ENCODE data around the gene CHST12.
"Not testable (repeated sequence)": the region's sequence is repeated elsewhere in the genome, so short reads cannot be mapped to it uniquely, and the experiment has no call there.

The CHST12 gene

GRCh38 chr7:2373124-2373556, 30.3 kb upstream of the CHST12 start:
- DNase-seq (ENCODE audit: low spot score), result no peak
- TF ChIP-seq CTCF (IDR thresholded peaks at IDR 0.05; ENCODE audit: extremely low read depth, missing control alignments), result no peak

GRCh38 chr7:2373646-2374045, 29.8 kb upstream of the CHST12 start:
- no peak for TF ChIP-seq CTCF (IDR thresholded peaks at IDR 0.05; ENCODE audit: extremely low read depth, missing control alignments)
- no peak for DNase-seq (ENCODE audit: low spot score)

DNA sequence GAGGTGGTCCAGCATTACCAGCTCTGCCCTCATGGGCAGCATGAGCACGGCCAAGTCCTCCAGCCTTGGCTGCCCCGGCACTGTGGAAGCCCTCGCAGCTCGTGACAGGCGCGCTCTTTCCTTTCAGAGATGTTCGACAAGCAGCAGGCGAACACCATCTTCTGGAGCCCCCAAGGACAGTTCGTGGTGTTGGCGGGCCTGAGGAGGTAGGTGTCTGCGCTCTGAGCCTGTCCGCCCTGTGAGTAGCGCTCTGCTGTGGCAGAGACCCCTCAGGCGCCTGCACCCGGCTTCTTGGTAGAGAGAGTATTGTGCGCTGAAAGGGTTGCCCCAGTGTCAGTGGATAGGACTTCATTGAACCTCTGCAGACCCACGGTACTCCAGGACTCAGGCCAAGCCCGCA, 29.0 kb upstream of the CHST12 start:
- TF ChIP-seq CTCF (IDR thresholded peaks at IDR 0.05; ENCODE audit: extremely low read depth, missing control alignments), result no peak

GRCh38 chr7:2374830-2375728, 28.3 kb upstream of the CHST12 start:
- no peak for TF ChIP-seq CTCF (IDR thresholded peaks at IDR 0.05; ENCODE audit: extremely low read depth, missing control alignments)
- DNase-seq (ENCODE audit: low spot score), result no peak

More for the DNA sequence above, 29.0 kb upstream of the CHST12 start:
- DNase-seq (ENCODE audit: low spot score), result no peak

GRCh38 chr7:2376351-2377154, 26.9 kb upstream of the CHST12 start:
- no peak for TF ChIP-seq CTCF (IDR thresholded peaks at IDR 0.05; ENCODE audit: extremely low read depth, missing control alignments)
- DNase-seq (ENCODE audit: low spot score), result no peak

DNA sequence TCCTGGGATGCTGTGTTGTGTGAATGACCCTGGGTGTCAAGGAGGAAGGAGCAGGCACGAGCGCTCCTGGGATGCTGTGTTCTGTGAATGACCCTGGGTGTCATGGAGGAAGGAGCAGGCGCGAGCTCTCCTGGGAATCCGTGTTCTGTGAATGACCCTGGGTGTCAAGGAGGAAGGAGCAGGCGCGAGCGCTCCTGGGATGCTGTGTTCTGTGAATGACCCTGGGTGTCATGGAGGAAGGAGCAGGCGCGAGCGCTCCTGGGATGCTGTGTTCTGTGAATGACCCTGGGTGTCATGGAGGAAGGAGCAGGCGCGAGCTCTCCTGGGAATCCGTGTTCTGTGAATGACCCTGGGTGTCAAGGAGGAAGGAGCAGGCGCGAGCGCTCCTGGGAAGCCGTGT, 25.9 kb upstream of the CHST12 start:
- not testable (repeated sequence) for DNase-seq (ENCODE audit: low spot score)

DNA sequence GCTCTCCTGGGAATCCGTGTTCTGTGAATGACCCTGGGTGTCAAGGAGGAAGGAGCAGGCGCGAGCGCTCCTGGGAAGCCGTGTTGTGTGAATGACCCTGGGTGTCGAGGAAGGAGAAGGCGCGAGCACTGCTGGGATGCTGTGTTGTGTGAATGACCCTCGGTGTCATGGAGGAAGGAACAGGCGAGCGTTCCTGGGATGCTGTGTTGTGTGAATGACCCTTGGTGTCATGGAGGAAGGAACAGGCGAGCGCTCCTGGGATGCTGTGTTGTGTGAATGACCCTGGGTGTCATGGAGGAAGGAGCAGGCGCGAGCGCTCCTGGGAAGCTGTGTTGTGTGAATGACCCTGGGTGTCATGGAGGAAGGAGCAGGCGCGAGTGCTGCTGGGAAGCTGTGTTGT, 25.3 kb upstream of the CHST12 start:
- DNase-seq (ENCODE audit: low spot score), result not testable (repeated sequence)

DNA sequence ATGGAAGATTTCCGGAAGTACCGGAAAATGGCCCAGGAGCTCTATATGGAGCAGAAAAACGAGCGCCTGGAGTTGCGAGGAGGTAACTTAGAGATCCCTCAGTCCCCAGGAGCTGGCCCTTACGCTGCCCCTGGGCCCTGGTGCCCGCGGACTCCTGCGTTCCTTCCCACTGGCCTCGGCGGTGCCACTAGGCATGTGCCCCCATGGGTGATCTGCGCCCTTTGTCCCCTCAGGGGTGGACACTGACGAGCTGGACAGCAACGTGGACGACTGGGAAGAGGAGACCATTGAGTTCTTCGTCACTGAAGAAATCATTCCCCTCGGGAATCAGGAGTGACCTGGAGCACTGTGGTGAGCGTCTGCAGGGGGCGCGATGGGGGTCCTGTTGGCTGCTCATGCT, 24.2 kb upstream of the CHST12 start:
- DNase-seq (ENCODE audit: low spot score), result no peak
- TF ChIP-seq CTCF (IDR thresholded peaks at IDR 0.05; ENCODE audit: extremely low read depth, missing control alignments), result no peak

Measured in GM20000 (cell line).